ENCODE results near the gene LCN12.

GRCh38 chr9:136941231-136942111 lies 10.6 kb upstream of the LCN12 start:
- TF ChIP-seq, protein P1, sequence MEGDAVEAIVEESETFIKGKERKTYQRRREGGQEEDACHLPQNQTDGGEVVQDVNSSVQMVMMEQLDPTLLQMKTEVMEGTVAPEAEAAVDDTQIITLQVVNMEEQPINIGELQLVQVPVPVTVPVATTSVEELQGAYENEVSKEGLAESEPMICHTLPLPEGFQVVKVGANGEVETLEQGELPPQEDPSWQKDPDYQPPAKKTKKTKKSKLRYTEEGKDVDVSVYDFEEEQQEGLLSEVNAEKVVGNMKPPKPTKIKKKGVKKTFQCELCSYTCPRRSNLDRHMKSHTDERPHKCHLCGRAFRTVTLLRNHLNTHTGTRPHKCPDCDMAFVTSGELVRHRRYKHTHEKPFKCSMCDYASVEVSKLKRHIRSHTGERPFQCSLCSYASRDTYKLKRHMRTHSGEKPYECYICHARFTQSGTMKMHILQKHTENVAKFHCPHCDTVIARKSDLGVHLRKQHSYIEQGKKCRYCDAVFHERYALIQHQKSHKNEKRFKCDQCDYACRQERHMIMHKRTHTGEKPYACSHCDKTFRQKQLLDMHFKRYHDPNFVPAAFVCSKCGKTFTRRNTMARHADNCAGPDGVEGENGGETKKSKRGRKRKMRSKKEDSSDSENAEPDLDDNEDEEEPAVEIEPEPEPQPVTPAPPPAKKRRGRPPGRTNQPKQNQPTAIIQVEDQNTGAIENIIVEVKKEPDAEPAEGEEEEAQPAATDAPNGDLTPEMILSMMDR (IDR thresholded peaks at IDR 0.05) = no peak
- no peak for TF ChIP-seq REST (IDR thresholded peaks at IDR 0.05; ENCODE audit: insufficient read depth in 1 of 2, low read depth in 2 of 2, low read length in 1 of 2)
- TF ChIP-seq POLR2AphosphoS5 (IDR thresholded peaks at IDR 0.05; ENCODE audit: low read depth, low read length) = no peak
- TF ChIP-seq SIN3A (IDR thresholded peaks at IDR 0.05; ENCODE audit: borderline replicate concordance, insufficient read depth, low read depth, low read length) = no peak
- TF ChIP-seq TCF7L2 (IDR thresholded peaks at IDR 0.05; ENCODE audit: low read depth, low read length) = no peak

Measured in Panc1 (cell line).